IPS-NIHi7 (cell line): ENCODE data around the gene IQCH.

ENCODE experiments used
- DNase-seq: peaks from one replicate; pipeline ENCODE4 v3.0.0; 2012; ENCODE audit warnings: mixed read lengths; ENCODE audit errors: extremely low spot score

IQCH gene

DNA sequence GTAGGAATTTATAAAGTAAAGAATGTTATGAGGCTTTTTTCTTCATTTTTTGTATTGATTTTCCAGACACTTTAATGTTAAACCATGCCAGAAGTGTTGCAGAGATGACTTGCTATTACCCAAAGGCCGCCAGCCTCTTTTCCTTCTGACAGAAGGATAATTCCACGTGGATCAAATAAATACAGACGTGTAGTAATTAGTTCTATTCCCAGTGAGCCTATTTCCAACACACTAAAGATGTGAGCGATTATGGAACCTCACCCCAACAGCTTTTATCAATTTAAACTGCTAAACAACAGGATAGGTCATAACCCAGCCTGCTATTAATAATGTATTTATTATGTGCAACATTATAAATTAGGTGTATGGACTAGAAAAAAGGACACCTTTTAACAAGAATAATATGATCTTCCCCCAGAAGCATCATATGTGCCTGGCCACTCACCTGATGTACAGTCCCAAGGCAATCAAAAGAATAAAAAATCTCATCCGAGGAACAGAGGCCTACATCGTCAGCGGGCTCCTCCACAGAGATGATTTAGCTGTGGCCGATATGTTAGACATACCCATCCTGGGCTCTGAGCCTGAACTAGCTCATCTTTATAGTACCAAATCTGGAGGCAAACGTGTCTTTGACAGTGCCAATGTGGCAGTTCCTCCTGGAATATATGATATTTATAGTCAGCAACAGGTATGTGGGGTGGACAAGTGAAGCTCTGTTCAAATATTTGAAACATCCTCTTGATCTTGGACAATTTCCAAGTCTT lies 140.5 kb downstream of the IQCH start:
- DNase-seq, result no peak

DNA sequence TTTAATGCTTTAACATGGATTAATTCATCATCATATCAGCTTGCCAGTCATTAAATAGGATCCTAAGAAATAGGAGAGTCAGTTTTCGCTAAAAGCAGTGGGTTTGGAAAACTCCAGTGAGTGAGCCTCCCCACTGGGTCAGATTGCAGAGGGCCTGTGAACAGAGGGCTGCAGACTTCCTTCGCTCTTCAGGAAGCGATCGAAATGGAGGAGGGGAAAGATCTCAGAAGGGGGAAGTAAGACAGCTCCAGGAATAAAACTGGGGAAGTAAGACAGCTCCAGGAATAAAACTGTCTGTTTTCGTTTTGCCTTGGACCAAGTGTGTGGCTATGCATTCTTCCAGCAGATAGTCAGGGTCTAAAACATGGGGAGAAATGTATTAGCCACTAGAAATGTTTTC lies 141.5 kb downstream of the IQCH start:
- DNase-seq, result no peak

DNA sequence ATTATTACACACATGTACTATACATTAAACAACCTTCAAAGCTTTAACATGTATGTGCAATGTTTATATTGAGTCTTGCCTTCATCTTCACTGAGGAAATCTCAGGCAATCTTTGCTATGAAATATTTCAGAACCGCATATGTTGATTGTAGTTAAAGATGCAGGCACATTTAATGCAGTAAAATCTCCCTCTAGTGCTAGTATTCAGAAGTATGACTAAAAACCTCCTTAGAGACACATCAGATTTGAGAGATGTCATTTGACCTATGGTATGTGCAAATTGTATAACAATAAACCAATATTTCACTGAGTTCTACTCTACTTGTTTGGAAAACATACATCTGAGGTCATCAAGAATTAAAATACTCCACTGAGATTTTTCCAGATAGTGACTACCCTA lies 142.6 kb downstream of the IQCH start:
- no peak for DNase-seq

GRCh38 chr15:67399925-67400324 lies 145.3 kb downstream of the IQCH start:
- no peak for DNase-seq

- DNase-seq, result no peak
Observed at GRCh38 chr15:67400890-67401289, 146.3 kb downstream of the IQCH start.

- no peak for DNase-seq
Observed at GRCh38 chr15:67401336-67401735, 146.8 kb downstream of the IQCH start.

GRCh38 chr15:67403428-67404154 lies 149.0 kb downstream of the IQCH start:
- DNase-seq, result no peak

- no peak for DNase-seq
Observed at GRCh38 chr15:67405208-67406191, 150.9 kb downstream of the IQCH start.

DNA sequence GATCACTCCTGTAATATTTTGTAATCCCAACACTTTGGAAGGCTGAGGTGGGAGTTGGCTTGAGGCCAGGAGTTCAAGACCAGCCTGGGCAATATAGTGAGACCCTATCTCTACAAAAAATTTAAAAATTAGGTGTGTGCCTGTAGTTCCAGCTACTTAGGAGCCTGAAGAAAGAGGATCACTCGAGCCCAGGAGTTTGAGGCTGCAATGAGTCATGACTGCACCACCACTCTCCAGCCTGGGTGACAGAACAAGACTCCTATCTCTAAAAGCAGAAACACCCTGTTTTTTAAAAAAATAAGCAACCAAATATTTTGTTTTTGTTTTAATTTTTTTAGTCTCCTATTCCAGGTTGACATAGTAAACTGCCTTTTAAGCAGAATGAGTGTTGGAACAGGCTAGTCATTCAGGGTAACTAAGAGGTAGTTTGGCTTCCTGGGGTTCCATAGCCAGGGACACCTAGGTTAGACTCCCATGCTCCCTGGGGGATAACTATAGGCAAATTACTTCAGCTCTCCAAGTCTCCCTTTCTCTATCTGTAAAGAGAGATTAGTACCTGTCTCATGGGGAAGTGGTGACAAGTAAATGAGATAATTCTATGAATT lies 151.8 kb downstream of the IQCH start:
- DNase-seq, result no peak

DNA sequence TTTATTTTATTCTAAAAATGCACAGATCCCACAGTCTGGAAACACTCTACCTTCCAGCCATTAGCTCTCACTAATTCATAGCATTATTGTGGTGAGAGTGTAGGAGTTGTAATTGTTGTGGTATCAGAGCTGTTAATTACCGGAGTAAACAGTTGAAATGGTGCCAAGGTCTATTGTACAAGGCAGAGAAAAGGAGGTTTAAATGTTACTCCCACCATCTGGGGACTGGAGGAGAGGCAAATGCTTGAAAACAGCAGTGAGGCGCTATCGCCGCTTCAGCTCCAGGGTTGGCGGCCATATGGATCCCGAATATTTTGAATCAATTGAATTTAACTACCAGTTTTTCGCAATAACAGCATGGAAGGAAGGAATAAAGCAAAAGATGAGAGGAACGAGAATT lies 153.2 kb downstream of the IQCH start:
- DNase-seq, result no peak

GRCh38 chr15:67409175-67409574 lies 154.6 kb downstream of the IQCH start:
- no peak for DNase-seq

DNA sequence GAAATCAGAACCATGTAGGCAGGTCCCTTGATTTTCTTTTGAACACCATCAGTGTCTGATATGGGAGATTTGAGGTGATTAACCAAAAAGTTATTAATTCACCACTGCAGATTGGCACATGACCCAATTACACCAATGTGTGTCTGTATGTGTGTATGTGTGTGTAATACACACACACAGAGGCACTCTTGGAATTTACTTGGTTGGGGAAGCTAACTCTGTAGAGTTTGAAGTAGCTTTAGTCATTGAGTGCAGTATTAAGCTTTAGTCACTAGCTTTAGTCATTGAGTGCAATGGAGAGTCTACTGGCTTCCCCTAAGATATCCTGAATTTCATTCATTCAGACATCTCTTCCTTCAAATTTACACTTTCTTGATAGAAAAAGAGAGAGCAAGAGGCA lies 156.9 kb downstream of the IQCH start:
- DNase-seq, result no peak

- no peak for DNase-seq
Observed at GRCh38 chr15:67413770-67414390, 159.3 kb downstream of the IQCH start.

DNA sequence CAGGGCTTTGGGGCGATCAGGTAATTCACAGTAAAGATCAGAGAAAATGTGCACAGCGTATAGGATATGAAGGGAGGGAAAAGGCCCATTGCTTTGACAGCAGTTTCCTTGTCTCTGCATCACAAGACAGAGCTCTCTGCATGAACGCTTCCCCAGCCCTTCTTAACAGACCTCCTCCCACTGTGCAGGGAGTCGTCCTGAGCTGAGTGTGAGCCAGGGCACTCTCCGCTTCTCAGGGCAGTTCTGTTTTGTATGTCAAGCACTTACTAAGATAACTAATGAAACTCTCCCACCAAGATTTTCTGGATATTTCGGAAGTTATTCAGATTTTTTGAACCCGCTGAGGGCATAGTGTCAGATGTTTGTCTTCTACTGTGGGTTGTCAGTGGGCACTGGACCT lies 160.6 kb downstream of the IQCH start:
- no peak for DNase-seq

DNA sequence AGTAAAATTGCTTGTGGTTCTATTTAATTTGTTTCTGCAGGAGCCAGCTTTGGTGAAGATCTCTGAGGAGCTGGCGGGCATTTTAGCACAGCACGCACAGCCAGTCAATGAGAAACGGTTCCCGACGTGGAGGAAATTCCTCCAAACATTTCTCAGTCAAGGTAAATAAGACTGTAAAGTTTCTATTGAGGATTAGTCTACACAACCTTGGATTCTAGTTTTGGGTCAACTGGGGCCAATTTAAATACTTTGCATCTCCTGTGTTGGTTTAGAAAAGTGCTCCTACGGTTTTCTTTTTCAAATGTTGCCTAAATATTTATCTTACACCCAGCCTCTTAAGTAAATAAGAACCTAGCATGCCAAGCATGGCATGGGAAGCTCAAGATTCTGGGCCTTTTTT lies 162.3 kb downstream of the IQCH start:
- DNase-seq, result no peak

GRCh38 chr15:67419705-67420104 lies 165.1 kb downstream of the IQCH start:
- no peak for DNase-seq

- DNase-seq, result no peak
Observed at GRCh38 chr15:67420137-67420536, 165.6 kb downstream of the IQCH start.

- no peak for DNase-seq
Observed at GRCh38 chr15:67421105-67421504, 166.5 kb downstream of the IQCH start.

DNA sequence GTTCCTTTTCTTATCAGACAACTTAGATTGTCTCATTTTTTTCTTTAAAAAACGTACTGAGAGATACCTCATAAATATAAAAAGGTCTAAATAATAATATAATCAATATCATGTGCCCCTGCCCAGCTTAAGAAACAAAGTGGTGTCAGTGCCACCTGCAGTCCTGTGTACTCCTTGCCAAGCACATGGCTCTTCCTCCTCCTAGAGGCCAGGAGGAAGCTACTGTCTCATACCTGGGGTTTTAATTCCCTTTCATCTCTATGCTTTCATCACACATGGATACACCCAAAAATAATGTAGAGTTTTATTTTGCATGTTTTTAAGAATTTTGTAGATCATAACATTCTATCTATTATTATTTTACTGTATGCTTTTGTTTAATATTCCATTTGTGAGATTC lies 167.7 kb downstream of the IQCH start:
- no peak for DNase-seq

DNA sequence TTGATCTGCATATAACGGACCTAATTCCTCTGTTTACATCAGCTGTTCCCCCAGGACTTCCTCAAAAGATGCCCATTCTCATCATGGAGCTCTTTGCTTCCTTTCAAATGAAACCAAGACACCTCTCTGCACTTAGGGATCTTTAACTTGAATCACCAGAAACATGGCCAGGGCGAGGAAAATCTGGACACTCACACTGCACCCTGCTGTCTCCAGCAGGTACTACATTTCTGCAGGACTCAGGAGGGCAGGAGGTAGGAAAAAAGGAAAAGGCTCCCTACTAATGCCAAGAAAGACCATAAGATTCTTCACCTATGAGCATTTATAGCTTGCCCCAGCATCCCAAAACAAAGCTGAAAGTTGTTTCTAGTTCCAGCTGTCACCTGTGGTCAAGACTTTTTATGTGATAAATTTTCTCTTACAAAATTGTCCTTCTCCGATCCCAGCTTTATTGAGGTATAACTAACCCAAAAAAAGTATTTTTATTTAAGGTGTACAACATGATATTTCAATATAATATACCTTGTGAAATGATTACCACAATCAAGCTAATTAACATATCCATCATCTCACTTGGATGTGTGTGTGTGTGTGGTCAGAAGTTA lies 179.0 kb downstream of the IQCH start:
- peak; percentile 82 for DNase-seq
